Sigmoid colon (tissue), 4 donors: ENCODE results near the gene RARA.

Experiments used
- CTCF ChIP-seq, 4 experiments: fragments of 450-650 bp in 3 of 4; fragments of 200-600 bp in 1 of 4; IDR thresholded peaks; one replicate each; pipeline ENCODE4 v1.5.1; 2016 to 2019; ENCODE audit warnings: antibody characterized with exemption in 4 of 4, mild to moderate bottlenecking in 3 of 4, moderate library complexity in 2 of 4
- POLR2A ChIP-seq, 2 donors: fragments of 450-650 bp; IDR thresholded peaks; one replicate each; pipeline ENCODE4 v1.6.1; 2016; ENCODE audit warnings: antibody characterized with exemption in 2 of 2, mild to moderate bottlenecking in 2 of 2, moderate library complexity in 2 of 2
- POLR2AphosphoS5 ChIP-seq, 4 donors: sonication (generic); formaldehyde crosslinking; IDR thresholded peaks; one replicate each; pipeline ENCODE4 v1.6.1; 2017; ENCODE audit warnings: antibody characterized with exemption in 4 of 4

GRCh38 chr17:40366076-40366860 is 57.3 kb downstream of the RARA start:
- TF ChIP-seq CTCF (IDR thresholded peaks at IDR 0.05) (no peak), POLR2A (IDR thresholded peaks at IDR 0.05) (no peak), POLR2AphosphoS5 (IDR thresholded peaks at IDR 0.05) (no peak)
